ENCODE results near the gene IL17RD. TPM values are rescaled to one million over a fixed set of nuclear protein-coding genes. Genes with fewer than 3 reads are reported as not detected.

Gene IL17RD
- 0.44 and 0.72 TPM in 2 replicates for total RNA-seq

GRCh38 chr3:57164657-57165573, at the start of gene IL17RD:
TSS of gene IL17RD (minus strand) at chr3:57165353. CDS start at chr3:57165286, 67 bp downstream.

GRCh38 chr3:57199895-57200297, 34.7 kb upstream of the IL17RD start, which contains the start of gene HESX1:
TSS of gene HESX1 (minus strand) at chr3:57199978. CDS start at chr3:57199918, 60 bp downstream.

GRCh38 chr3:57060089-57060821, 104.9 kb downstream of the IL17RD start, which contains the start of gene SPATA12:
TSS of gene SPATA12 (plus strand) at chr3:57060664. CDS start at chr3:57073695, 13,031 bp downstream.

Other genes with a start within 250 kb of the IL17RD start
- gene SPATA12, start 104.7 kb downstream of the IL17RD start, total RNA-seq, result not detected in 2 replicates
- gene HESX1, start 34.6 kb upstream of the IL17RD start, total RNA-seq, result not detected in 2 replicates
- gene APPL1, start 62.4 kb upstream of the IL17RD start, total RNA-seq, result 18.8 and 55.5 TPM in 2 replicates
- gene ASB14, start 127.3 kb upstream of the IL17RD start, total RNA-seq, result 0.14 TPM in 1 of 2 replicates, not detected in the other

Measured in placental pericyte (primary cell).